Measurements from ENCODE around the gene NOX5. TPM values are rescaled to one million over a fixed set of nuclear protein-coding genes. Genes with fewer than 3 reads are reported as not detected.

NOX5 gene
- total and polyA plus RNA-seq, 8 donors, result under 0.01 to 0.92 (median 0.18) TPM; not detected in 2

GRCh38 chr15:69091654-69092053 is 77.2 kb downstream of the NOX5 start:
- Histone ChIP-seq H3K36me3 (no peaks in the 10 kb centered on the region), H3K9me3 (no peaks in the 10 kb centered on the region), H3K4me1 (peaks cover 0 to 8% (median 0%) of the 10 kb centered on the region in 4 donors), H3K27me3 (peaks cover 0 to 40% (median 0%) of the 10 kb centered on the region in 3 donors), H3K27ac (no peak overlapping the region), H3K4me3 (no peak overlapping the region)
- DNase-seq, result no peak
- 95 to 100% (median 100%) methylated on average over 1 of the region's 1 CpG for WGBS, 5 donors
- TF ChIP-seq POLR2AphosphoS5 (IDR thresholded peaks at IDR 0.05), result no peak
- no peak for TF ChIP-seq EP300 (IDR thresholded peaks at IDR 0.05)
- no peak for TF ChIP-seq CTCF (IDR thresholded peaks at IDR 0.05)
- no peak for TF ChIP-seq POLR2A (IDR thresholded peaks at IDR 0.05)
- intact Hi-C loops (cut with DNase I; ENCODE audit: low total_unique reads), result no loop called here

GRCh38 chr15:69092159-69092558 is 77.7 kb downstream of the NOX5 start:
- 66 to 74% (median 70%) methylated on average over 7 of the region's 7 CpGs for WGBS, 5 donors
- no peak for DNase-seq
- intact Hi-C loops (cut with DNase I; ENCODE audit: low total_unique reads), result no loop called here
- Histone ChIP-seq H3K9me3 (no peaks in the 10 kb centered on the region), H3K27me3 (peaks cover 0 to 35% (median 0%) of the 10 kb centered on the region in 3 donors), H3K4me1 (peaks cover 0 to 8% (median 0%) of the 10 kb centered on the region in 4 donors), H3K27ac (no peak overlapping the region), H3K36me3 (no peaks in the 10 kb centered on the region), H3K4me3 (no peak overlapping the region)
- TF ChIP-seq POLR2A (IDR thresholded peaks at IDR 0.05), result no peak
- no peak for TF ChIP-seq EP300 (IDR thresholded peaks at IDR 0.05)
- no peak for TF ChIP-seq POLR2AphosphoS5 (IDR thresholded peaks at IDR 0.05)
- no peak for TF ChIP-seq CTCF (IDR thresholded peaks at IDR 0.05)

GRCh38 chr15:69093127-69093526 is 78.6 kb downstream of the NOX5 start:
- Histone ChIP-seq H3K9me3 (no peaks in the 10 kb centered on the region), H3K27me3 (peaks cover 0 to 25% (median 0%) of the 10 kb centered on the region in 3 donors), H3K4me3 (no peak overlapping the region), H3K4me1 (peaks cover 0 to 8% (median 0%) of the 10 kb centered on the region in 4 donors), H3K36me3 (no peaks in the 10 kb centered on the region), H3K27ac (no peak overlapping the region)
- intact Hi-C loops (cut with DNase I; ENCODE audit: low total_unique reads), result no loop called here
- DNase-seq, result peak in 1 of 2 donors; percentile 39
- TF ChIP-seq POLR2A (IDR thresholded peaks at IDR 0.05) (no peak), POLR2AphosphoS5 (IDR thresholded peaks at IDR 0.05) (no peak), CTCF (IDR thresholded peaks at IDR 0.05) (no peak)
- WGBS, 5 donors, result 59 to 81% (median 72%) methylated on average over 4 of the region's 4 CpGs

GRCh38 chr15:69093614-69094013 is 79.1 kb downstream of the NOX5 start:
- Histone ChIP-seq H3K36me3 (no peaks in the 10 kb centered on the region), H3K4me3 (no peak overlapping the region), H3K4me1 (peaks cover 0 to 3% (median 0%) of the 10 kb centered on the region in 4 donors), H3K9me3 (no peaks in the 10 kb centered on the region), H3K27me3 (peaks cover 0 to 21% (median 0%) of the 10 kb centered on the region in 3 donors), H3K27ac (no peak overlapping the region)
- intact Hi-C loops (cut with DNase I; ENCODE audit: low total_unique reads), result no loop called here
- DNase-seq, result no peak
- no peak for TF ChIP-seq CTCF (IDR thresholded peaks at IDR 0.05)
- no peak for TF ChIP-seq POLR2AphosphoS5 (IDR thresholded peaks at IDR 0.05)
- no peak for TF ChIP-seq POLR2A (IDR thresholded peaks at IDR 0.05)
- no peak for TF ChIP-seq EP300 (IDR thresholded peaks at IDR 0.05)

All from stomach (tissue), 9 donors.